D721Med (cell line): ENCODE measurements around the gene CTPS1.

Experiments used
- DNase-seq: peaks from one replicate; pipeline ENCODE4 v3.0.0; 2011; ENCODE audit warnings: low spot score; ENCODE audit not compliant: insufficient read length
- FAIRE-seq: peaks from 2 replicates; lab custom pipeline; 2011; peaks lifted over from hg19 to GRCh38; lab: Jason Lieb, UNC
- CTCF ChIP-seq: IDR thresholded peaks from 2 replicates; pipeline ENCODE4 v1.5.1; 2012; ENCODE audit warnings: mild to moderate bottlenecking, control low read depth; ENCODE audit not compliant: insufficient read depth; ENCODE audit errors: missing control alignments

CTPS1 gene

GRCh38 chr1:40966417-40966816 lies 13.1 kb upstream of the CTPS1 start:
- FAIRE-seq = no peak
- no peak for DNase-seq
- TF ChIP-seq CTCF = no peak

GRCh38 chr1:40969445-40969844 lies 10.1 kb upstream of the CTPS1 start:
- no peak for TF ChIP-seq CTCF
- no peak for DNase-seq
- FAIRE-seq = no peak

- no peak for TF ChIP-seq CTCF
- FAIRE-seq (no peak), DNase-seq (no peak)
These were observed 7.5 kb upstream of the CTPS1 start for GRCh38 chr1:40971966-40972365.

- FAIRE-seq = no peak
These were observed 5.6 kb upstream of the CTPS1 start for GRCh38 chr1:40973912-40974311.

GRCh38 chr1:40974945-40975344 lies 4.6 kb upstream of the CTPS1 start:
- FAIRE-seq = no peak
- DNase-seq = no peak
- TF ChIP-seq CTCF = no peak

More at GRCh38 chr1:40973912-40974311, 5.6 kb upstream of the CTPS1 start:
- TF ChIP-seq CTCF = no peak
- DNase-seq = no peak

- no peak for TF ChIP-seq CTCF
- DNase-seq (no peak), FAIRE-seq (no peak)
These were observed 2.4 kb upstream of the CTPS1 start for GRCh38 chr1:40976952-40977690.

GRCh38 chr1:40977716-40978115 lies 1.8 kb upstream of the CTPS1 start:
- FAIRE-seq (no peak), DNase-seq (no peak)

More at GRCh38 chr1:40977716-40978115, 1.8 kb upstream of the CTPS1 start:
- no peak for TF ChIP-seq CTCF
